A549 (cell line): Measurements from ENCODE around the gene ECEL1.

ENCODE experiments used
- CTCF ChIP-seq: fragments of >200 bp; sonication (Bioruptor Twin); formaldehyde crosslinking; IDR thresholded peaks from 3 replicates; pipeline ENCODE4 v1.5.1; 2016
- JUN ChIP-seq, 2 experiments: fragments of >200 bp; sonication (Bioruptor Twin); formaldehyde crosslinking; IDR thresholded peaks; 2 replicates in 1 of 2; 3 replicates in 1 of 2; pipeline ENCODE4 v1.6.1; 2016 to 2017
- MAFK ChIP-seq: fragments of 450-650 bp; IDR thresholded peaks from 2 replicates; pipeline ENCODE4 v1.6.1; 2014; ENCODE audit not compliant: partially characterized antibody
- RNF2 ChIP-seq: fragments of 200-600 bp; sonication (generic); IDR thresholded peaks from 2 replicates; pipeline ENCODE4 v1.6.1; 2016; ENCODE audit warnings: low read depth, mild to moderate bottlenecking, antibody characterized with exemption, moderate library complexity, borderline replicate concordance
- SMC3 ChIP-seq: fragments of >200 bp; sonication (Bioruptor Twin); formaldehyde crosslinking; IDR thresholded peaks from 3 replicates; pipeline ENCODE4 v1.6.1; 2018; ENCODE audit warnings: inconsistent platforms
- ZSCAN20 ChIP-seq: fragments of 250-450 bp; sonication (Bioruptor Pico); IDR thresholded peaks from 2 replicates; pipeline ENCODE4 v1.8.0; 2022; ENCODE audit warnings: mild to moderate bottlenecking, moderate library complexity

- TF ChIP-seq MAFK: no peak
- no peak for TF ChIP-seq RNF2
- TF ChIP-seq ZSCAN20 (CRISPR knock-in tag): no peak
- no peak for TF ChIP-seq SMC3
- no peak for TF ChIP-seq JUN (IDR thresholded peaks at IDR 0.05)
- no peak for TF ChIP-seq CTCF
These were observed 52.9 kb downstream of the ECEL1 start for GRCh38 chr2:232434563-232435374.
